Mammary epithelial cell (primary cell): ENCODE data around the gene P3R3URF.

ENCODE experiments used
- CTCF ChIP-seq, 2 donors: IDR thresholded peaks in 1 of 2; conservative IDR thresholded peaks in 1 of 2; 2 replicates each; pipeline ENCODE4 v1.5.1; 2011 to 2012; ENCODE audit warnings: inconsistent platforms in 2 of 2, low read length in 2 of 2, mild to moderate bottlenecking in 2 of 2, control low read depth in 1 of 2, low read depth in 1 of 2; ENCODE audit not compliant: insufficient read depth in 1 of 2; ENCODE audit errors: extremely low read depth in 1 of 2
- EZH2 ChIP-seq: IDR thresholded peaks from 2 replicates; pipeline ENCODE4 v1.6.1; 2012; ENCODE audit warnings: low read length, inconsistent platforms, borderline replicate concordance

- TF ChIP-seq CTCF (conservative IDR thresholded peaks at IDR 0.05 in 1 of 2, IDR thresholded peaks at IDR 0.05 in 1 of 2; ENCODE audit: extremely low read depth in 1 of 2, insufficient read depth in 1 of 2, low read depth in 1 of 2, low read length in 2 of 2) (no peak), EZH2 (no peak)
Observed at GRCh38 chr1:46128344-46128743, 47.9 kb downstream of the P3R3URF start.
